Upper lobe of left lung (tissue), 4 donors: ENCODE data around the gene ASCC3.

Source experiments
- EP300 ChIP-seq, 4 donors: sonication (generic); formaldehyde crosslinking; IDR thresholded peaks; one replicate each; pipeline ENCODE4 v1.5.1; 2017; ENCODE audit warnings: antibody characterized with exemption in 4 of 4, control low read depth in 2 of 4
- POLR2A ChIP-seq, 4 donors: fragments of 450-650 bp; IDR thresholded peaks; one replicate each; pipeline ENCODE4 v1.5.1; 2016 to 2017; ENCODE audit warnings: antibody characterized with exemption in 4 of 4, mild to moderate bottlenecking in 2 of 4
- POLR2AphosphoS5 ChIP-seq, 2 donors: sonication (generic); formaldehyde crosslinking; IDR thresholded peaks; one replicate each; pipeline ENCODE4 v1.5.1; 2017; ENCODE audit warnings: antibody characterized with exemption in 2 of 2
- TF ChIP-seq, protein P1 (sequence below), 6 experiments: fragments of 450-650 bp in 4 of 6; fragments of 200-600 bp in 2 of 6; sonication (generic) in 2 of 6; IDR thresholded peaks; one replicate each; pipeline ENCODE4 v1.5.1; 2016 to 2019; ENCODE audit warnings: antibody characterized with exemption in 6 of 6

DNA sequence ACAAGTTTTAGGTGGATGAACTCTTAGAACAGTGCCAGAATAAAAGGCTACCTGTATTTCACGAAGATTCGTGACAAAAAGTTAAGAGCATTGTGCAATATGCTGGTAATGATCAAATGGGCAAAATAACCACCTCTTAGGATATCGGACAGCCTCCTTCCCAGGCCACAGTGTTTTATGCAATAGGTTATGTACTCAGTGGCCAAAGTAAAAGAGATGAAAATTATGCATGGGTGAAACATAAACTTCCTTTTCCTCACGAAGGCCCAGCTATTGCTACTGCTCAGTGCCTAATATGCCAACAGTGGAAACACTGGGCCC lies 262.8 kb downstream of the ASCC3 start:
- TF ChIP-seq, protein P1, sequence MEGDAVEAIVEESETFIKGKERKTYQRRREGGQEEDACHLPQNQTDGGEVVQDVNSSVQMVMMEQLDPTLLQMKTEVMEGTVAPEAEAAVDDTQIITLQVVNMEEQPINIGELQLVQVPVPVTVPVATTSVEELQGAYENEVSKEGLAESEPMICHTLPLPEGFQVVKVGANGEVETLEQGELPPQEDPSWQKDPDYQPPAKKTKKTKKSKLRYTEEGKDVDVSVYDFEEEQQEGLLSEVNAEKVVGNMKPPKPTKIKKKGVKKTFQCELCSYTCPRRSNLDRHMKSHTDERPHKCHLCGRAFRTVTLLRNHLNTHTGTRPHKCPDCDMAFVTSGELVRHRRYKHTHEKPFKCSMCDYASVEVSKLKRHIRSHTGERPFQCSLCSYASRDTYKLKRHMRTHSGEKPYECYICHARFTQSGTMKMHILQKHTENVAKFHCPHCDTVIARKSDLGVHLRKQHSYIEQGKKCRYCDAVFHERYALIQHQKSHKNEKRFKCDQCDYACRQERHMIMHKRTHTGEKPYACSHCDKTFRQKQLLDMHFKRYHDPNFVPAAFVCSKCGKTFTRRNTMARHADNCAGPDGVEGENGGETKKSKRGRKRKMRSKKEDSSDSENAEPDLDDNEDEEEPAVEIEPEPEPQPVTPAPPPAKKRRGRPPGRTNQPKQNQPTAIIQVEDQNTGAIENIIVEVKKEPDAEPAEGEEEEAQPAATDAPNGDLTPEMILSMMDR (IDR thresholded peaks at IDR 0.05) = no peak
- no peak for TF ChIP-seq POLR2A (IDR thresholded peaks at IDR 0.05)
- TF ChIP-seq EP300 (IDR thresholded peaks at IDR 0.05) = no peak
- TF ChIP-seq POLR2AphosphoS5 (IDR thresholded peaks at IDR 0.05) = no peak
